Ramos (cell line): ENCODE data around the gene EMCN.

ENCODE experiments used
- in situ Hi-C: fragments of 300-500 bp; cut with MboI; formaldehyde crosslinking; loops from one replicate; pipeline ENCODE4 v1.14.3; 2022; ENCODE audit warnings: low sequenced_read_pairs; ENCODE audit not compliant: unreplicated experiment

The EMCN gene

GRCh38 chr4:100494166-100494565 is 23.7 kb downstream of the EMCN start:
- in situ Hi-C loops, result no loop called here

GRCh38 chr4:100493756-100494155 is 24.1 kb downstream of the EMCN start:
- in situ Hi-C loops, result no loop called here

GRCh38 chr4:100492129-100492528 is 25.7 kb downstream of the EMCN start:
- in situ Hi-C loops, result no loop called here

- in situ Hi-C loops, result no loop called here
Measured at GRCh38 chr4:100489305-100489704, 28.5 kb downstream of the EMCN start.

- in situ Hi-C loops, result no loop called here
Measured at GRCh38 chr4:100486496-100486895, 31.3 kb downstream of the EMCN start.

- in situ Hi-C loops, result no loop called here
Measured at GRCh38 chr4:100483796-100484195, 34.0 kb downstream of the EMCN start.

GRCh38 chr4:100479971-100480370 is 37.9 kb downstream of the EMCN start:
- in situ Hi-C loops, result no loop called here

GRCh38 chr4:100469555-100469954 is 48.3 kb downstream of the EMCN start:
- in situ Hi-C loops, result no loop called here

GRCh38 chr4:100466501-100466900 is 51.3 kb downstream of the EMCN start:
- in situ Hi-C loops, result no loop called here

GRCh38 chr4:100461807-100462605 is 55.8 kb downstream of the EMCN start:
- in situ Hi-C loops, result no loop called here

GRCh38 chr4:100450449-100450848 is 67.4 kb downstream of the EMCN start:
- in situ Hi-C loops, result no loop called here

GRCh38 chr4:100431416-100431815 is 86.4 kb downstream of the EMCN start:
- in situ Hi-C loops, result no loop called here

GRCh38 chr4:100430451-100430850 is 87.4 kb downstream of the EMCN start:
- in situ Hi-C loops, result no loop called here

GRCh38 chr4:100429616-100430015 is 88.2 kb downstream of the EMCN start:
- in situ Hi-C loops, result no loop called here

GRCh38 chr4:100428051-100428450 is 89.8 kb downstream of the EMCN start:
- in situ Hi-C loops, result no loop called here

- in situ Hi-C loops, result no loop called here
Measured at GRCh38 chr4:100424376-100424775, 93.4 kb downstream of the EMCN start.

- in situ Hi-C loops, result no loop called here
Measured at GRCh38 chr4:100422894-100423293, 94.9 kb downstream of the EMCN start.

GRCh38 chr4:100421361-100421978 is 96.4 kb downstream of the EMCN start:
- in situ Hi-C loops, result no loop called here

- in situ Hi-C loops, result no loop called here
Measured at GRCh38 chr4:100420571-100420970, 97.3 kb downstream of the EMCN start.

- in situ Hi-C loops, result no loop called here
Measured at GRCh38 chr4:100417565-100417964, 100.3 kb downstream of the EMCN start.

- in situ Hi-C loops, result no loop called here
Measured at GRCh38 chr4:100414016-100414790, 103.6 kb downstream of the EMCN start.
